OCI-LY7 (cell line): ENCODE results near the gene SLC2A8. TPM values are rescaled to one million over a fixed set of nuclear protein-coding genes. Genes with fewer than 3 reads are reported as not detected.
A peak's percentile ranks its signal among the peaks of the same experiment; 100 is the strongest.

Experiments used
- Bru-seq: library from RNA; stranded (reverse); fragments of 400-500 nt; gene quantifications from one replicate; lab custom pipeline; 2021; lab: Mats Ljungman, UMichigan
- BruChase-seq, 2 experiments: library from RNA; stranded (reverse); fragments of 400-500 nt; gene quantifications; one replicate each; lab custom pipeline; 2021; lab: Mats Ljungman, UMichigan
- BruUV-seq: library from RNA; stranded (reverse); fragments of 400-500 nt; replicated peaks from 2 replicates; lab custom pipeline; 2021; lab: Mats Ljungman, UMichigan
- CTCF ChIA-PET: fragments of 300-600 bp; sonication (Branson Sonifier 250); formaldehyde crosslinking; loops from one replicate; lab custom pipeline; 2022; ENCODE audit warnings: antibody characterized with exemption; ENCODE audit not compliant: unreplicated experiment; lab: Charles Lee
- POLR2A ChIA-PET: fragments of 300-600 bp; sonication (Branson Sonifier 250); formaldehyde crosslinking; loops from one replicate; lab custom pipeline; 2022; ENCODE audit warnings: antibody characterized with exemption; lab: Charles Lee
- DNase-seq: peaks from one replicate; pipeline ENCODE4 v3.0.0-alpha.2; 2015; ENCODE audit warnings: low spot score
- H2AFZ ChIP-seq: fragments of 200-600 bp; sonication (generic), shearing (Covaris generic); 2 replicates; pipeline ENCODE4 v1.6.1; 2014; ENCODE audit warnings: mild to moderate bottlenecking, antibody characterized with exemption, low read length, moderate library complexity
- H3K27ac ChIP-seq: fragments of 200-600 bp; sonication (generic); 2 replicates; pipeline ENCODE4 v1.5.1; 2014; ENCODE audit warnings: mixed run types, low read depth, mild to moderate bottlenecking, moderate library complexity, low read length, inconsistent platforms; ENCODE audit not compliant: poor library complexity, severe bottlenecking
- H3K36me3 ChIP-seq: fragments of 200-600 bp; sonication (generic); 2 replicates; pipeline ENCODE4 v1.6.1; 2014; ENCODE audit warnings: mild to moderate bottlenecking, antibody characterized with exemption, low read length, moderate library complexity, mixed read lengths; ENCODE audit not compliant: insufficient read depth
- H3K4me1 ChIP-seq: fragments of 200-600 bp; sonication (generic); 2 replicates; pipeline ENCODE4 v1.5.1; 2014; ENCODE audit warnings: mild to moderate bottlenecking, low read length; ENCODE audit not compliant: insufficient read depth, poor library complexity, severe bottlenecking
- H3K4me2 ChIP-seq: fragments of 200-600 bp; sonication (generic); 2 replicates; pipeline ENCODE4 v1.6.1; 2014; ENCODE audit warnings: mild to moderate bottlenecking, low read length
- H3K4me3 ChIP-seq: fragments of 200-600 bp; sonication (generic); 2 replicates; pipeline ENCODE4 v1.5.1; 2014; ENCODE audit warnings: mild to moderate bottlenecking, low read depth, low read length; ENCODE audit not compliant: poor library complexity, severe bottlenecking
- H3K79me2 ChIP-seq: fragments of 200-600 bp; sonication (generic); 2 replicates; pipeline ENCODE4 v1.6.1; 2016; ENCODE audit warnings: low read depth, mild to moderate bottlenecking, low read length, moderate library complexity, mixed read lengths; ENCODE audit not compliant: insufficient read depth
- H3K9me2 ChIP-seq: fragments of 200-600 bp; sonication (generic); 2 replicates; pipeline ENCODE4 v1.6.1; 2016; ENCODE audit warnings: mild to moderate bottlenecking, low read length, mixed read lengths; ENCODE audit not compliant: insufficient read depth
- H3K9me3 ChIP-seq: fragments of 200-600 bp; sonication (generic); 2 replicates; pipeline ENCODE4 v1.6.1; 2014; ENCODE audit warnings: mild to moderate bottlenecking, mixed run types, low read length, mixed read lengths
- H4K20me1 ChIP-seq: fragments of 200-600 bp; sonication (generic); 2 replicates; pipeline ENCODE4 v1.6.1; 2014; ENCODE audit warnings: mild to moderate bottlenecking, antibody characterized with exemption, low read length, moderate library complexity, mixed read lengths; ENCODE audit not compliant: insufficient read depth
- CTCF ChIP-seq: fragments of 200-600 bp; sonication (generic); conservative IDR thresholded peaks from 2 replicates; pipeline ENCODE4 v1.5.1; 2014; ENCODE audit warnings: mild to moderate bottlenecking, antibody characterized with exemption, low read length, moderate library complexity, mixed read lengths
- EZH2phosphoT487 ChIP-seq: fragments of 200-600 bp; sonication (generic); IDR thresholded peaks from 2 replicates; pipeline ENCODE4 v1.6.1; 2018; ENCODE audit warnings: low read depth, borderline replicate concordance, mild to moderate bottlenecking, mixed run types, antibody characterized with exemption, low read length, moderate library complexity, mixed read lengths
- intact Hi-C: fragments of 100-400 bp; cut with micrococcal nuclease; formaldehyde crosslinking; loops from one replicate; pipeline ENCODE4 v1.10.0; 2022; ENCODE audit not compliant: unreplicated experiment
- long read RNA-seq: library from polyadenylated mRNA; stranded (forward); transcript quantifications from one replicate; pipeline ENCODE4 v2.0.0, GENCODE V29; 2022
- total RNA-seq, 2 experiments: library from RNA; depleted of rRNA in 1 of 2; stranded (reverse); fragments of >200 nt in 1 of 2; shearing (Covaris generic) in 1 of 2; gene quantifications; 2 replicates each; pipeline ENCODE4 v1.2.3, GENCODE V29; 2014 to 2022

SLC2A8 gene
- 5.6 and 11.9 TPM in 2 replicates for total RNA-seq (2014; rRNA removed; shearing (Covaris generic))
- 18.0 and 19.6 TPM in 2 replicates for total RNA-seq (2022)
- percentile 46 among the genes with signal in this experiment for Bru-seq, nascent RNA
- BruChase-seq, experiment 1, labeled RNA remaining after a 6-hour chase = percentile 55 among the genes with signal in this experiment
- percentile 56 among the genes with signal in this experiment for BruChase-seq, experiment 2, labeled RNA remaining after a 2-hour chase
- long read RNA-seq, transcript SLC2A8-203 (10 exons, 2,172 nt) = major isoform, 7 of 32 reads
- long read RNA-seq, transcript SLC2A8-215 (8 exons, 1,763 nt) = minor isoform, 6 of 32 reads
- long read RNA-seq, partial matches to known transcripts = 2 of 32 reads
- long read RNA-seq, other reads (novel, unspliced or antisense) = 14 of 32 reads

GRCh38 chr9:127396808-127397645, at the start of gene SLC2A8:
Gene SLC2A8 (plus strand): TSS chr9:127397169. CDS start chr9:127397231, 62 bp downstream.
- TF ChIP-seq EZH2phosphoT487 (no peak), CTCF (no peak)
- peak within 1 kb of the TSS; percentile 85 for H3K4me2 ChIP-seq
- CTCF ChIA-PET = interaction anchor here (0.7 to 1.0 kb wide), 4 partner anchors 18 to 196 kb away, joined by 3 to 4 read pairs (median 3); no protein-coding TSS in a partner anchor
- intact Hi-C loops = loop anchor here (1.0 to 10.0 kb wide), 4 partner anchors 27 to 455 kb away; partner anchors contain the start of gene ZNF79
- POLR2A ChIA-PET = interaction anchor here (0.5 to 1.5 kb wide), 10 partner anchors 11 to 527 kb away, joined by 3 to 9 read pairs (median 3); partner anchors contain the start of genes LRSAM1 and RPL12
- H3K79me2 ChIP-seq = no peaks in the 10 kb centered on the region
- BruUV-seq = no TSS peak
- H2AFZ ChIP-seq = peak within 1 kb of the TSS; percentile 76
- H3K4me3 ChIP-seq = peak within 1 kb of the TSS; percentile 79
- peaks cover 12% of the 10 kb centered on the region for H3K4me1 ChIP-seq
- no peaks in the 10 kb centered on the region for H4K20me1 ChIP-seq
- no peak within 1 kb of the TSS for H3K27ac ChIP-seq
- H3K9me3 ChIP-seq = no peaks in the 10 kb centered on the region
- peak; percentile 100 for DNase-seq
- no peaks in the 10 kb centered on the region for H3K36me3 ChIP-seq
- H3K9me2 ChIP-seq = no peaks in the 10 kb centered on the region

- no peak overlapping the region for H3K4me3 ChIP-seq
- no peaks in the 10 kb centered on the region for H4K20me1 ChIP-seq
- CTCF ChIA-PET = no interaction called here
- no peaks in the 10 kb centered on the region for H3K4me1 ChIP-seq
- H3K9me3 ChIP-seq = no peaks in the 10 kb centered on the region
- no peaks in the 10 kb centered on the region for H3K36me3 ChIP-seq
- no peak overlapping the region for H3K4me2 ChIP-seq
- POLR2A ChIA-PET = no interaction called here
- intact Hi-C loops = no loop called here
- TF ChIP-seq EZH2phosphoT487 (no peak), CTCF (peak; percentile 63)
- peak; percentile 28 for DNase-seq
- no peak overlapping the region for H3K27ac ChIP-seq
- no peaks in the 10 kb centered on the region for H3K79me2 ChIP-seq
- no TSS peak for BruUV-seq
- H3K9me2 ChIP-seq = no peaks in the 10 kb centered on the region
- H2AFZ ChIP-seq = no peak overlapping the region
Observed at GRCh38 chr9:127347831-127348776, 48.9 kb upstream of the SLC2A8 start.
